NCI-H82 (cell line): Measurements from ENCODE around the gene CAPN2.
"Not testable (repeated sequence)": the region's sequence is repeated elsewhere in the genome, so short reads cannot be mapped to it uniquely, and the experiment has no call there.

Experiments used
- DNase-seq: peaks from one replicate; lab custom pipeline; 2025; lab: John Stamatoyannopoulos, UW

The CAPN2 gene

GRCh38 chr1:223717123-223717522 lies 4.8 kb downstream of the CAPN2 start:
- DNase-seq: no peak

- DNase-seq: no peak
Observed at GRCh38 chr1:223717695-223718363, 5.5 kb downstream of the CAPN2 start.

GRCh38 chr1:223718850-223719249 lies 6.5 kb downstream of the CAPN2 start:
- no peak for DNase-seq

- no peak for DNase-seq
Observed at GRCh38 chr1:223720971-223721591, 8.7 kb downstream of the CAPN2 start.

GRCh38 chr1:223721658-223722607 lies 9.6 kb downstream of the CAPN2 start:
- no peak for DNase-seq

- no peak for DNase-seq
Observed at GRCh38 chr1:223723351-223723904, 11.1 kb downstream of the CAPN2 start.

- no peak for DNase-seq
Observed at GRCh38 chr1:223724376-223724775, 12.0 kb downstream of the CAPN2 start.

- DNase-seq: no peak
Observed at GRCh38 chr1:223725578-223725977, 13.2 kb downstream of the CAPN2 start.

GRCh38 chr1:223726380-223727001 lies 14.2 kb downstream of the CAPN2 start:
- no peak for DNase-seq

- DNase-seq: no peak
Observed at GRCh38 chr1:223727541-223727940, 15.2 kb downstream of the CAPN2 start.

GRCh38 chr1:223729906-223730305 lies 17.6 kb downstream of the CAPN2 start:
- no peak for DNase-seq

GRCh38 chr1:223730479-223731132 lies 18.3 kb downstream of the CAPN2 start:
- DNase-seq: no peak

GRCh38 chr1:223731133-223731770 lies 18.9 kb downstream of the CAPN2 start:
- peak; percentile 19 for DNase-seq

GRCh38 chr1:223732993-223733798 lies 20.9 kb downstream of the CAPN2 start:
- no peak for DNase-seq

- DNase-seq: no peak
Observed at GRCh38 chr1:223733898-223734852, 21.8 kb downstream of the CAPN2 start.

- not testable (repeated sequence) for DNase-seq
Observed at GRCh38 chr1:223736638-223737037, 24.3 kb downstream of the CAPN2 start.

- no peak for DNase-seq
Observed at GRCh38 chr1:223737342-223737741, 25.0 kb downstream of the CAPN2 start.

- no peak for DNase-seq
Observed at GRCh38 chr1:223738465-223739365, 26.4 kb downstream of the CAPN2 start.
